Astrocyte (in vitro differentiated cells and primary cell): Measurements from ENCODE around the gene HGFAC. TPM values are rescaled to one million over a fixed set of nuclear protein-coding genes. Genes with fewer than 3 reads are reported as not detected.

Experiments used
- DNase-seq: peaks from one replicate; pipeline ENCODE4 v3.0.0-alpha.2; 2010; ENCODE audit warnings: low read depth
- FAIRE-seq: peaks from 2 replicates; lab custom pipeline; 2011; peaks lifted over from hg19 to GRCh38; lab: Jason Lieb, UNC
- H2AFZ ChIP-seq: 2 replicates; pipeline ENCODE4 v1.6.0; 2012; ENCODE audit warnings: low read depth, low read length, inconsistent platforms
- H3K27ac ChIP-seq: 2 replicates; pipeline ENCODE4 v1.5.1; 2011; ENCODE audit warnings: low read depth, low read length, inconsistent platforms
- H3K27me3 ChIP-seq: 2 replicates; pipeline ENCODE4 v1.6.0; 2011; ENCODE audit warnings: low read length, inconsistent platforms; ENCODE audit not compliant: insufficient read depth
- H3K36me3 ChIP-seq: 2 replicates; pipeline ENCODE4 v1.5.1; 2011; ENCODE audit warnings: low read length, inconsistent platforms; ENCODE audit not compliant: insufficient read depth
- H3K4me1 ChIP-seq: 2 replicates; pipeline ENCODE4 v1.5.1; 2011; ENCODE audit warnings: low read length, inconsistent platforms; ENCODE audit not compliant: insufficient read depth
- H3K4me2 ChIP-seq: 2 replicates; pipeline ENCODE4 v1.6.0; 2012; ENCODE audit warnings: low read length, inconsistent platforms
- H3K4me3 ChIP-seq: 2 replicates; pipeline ENCODE4 v1.5.1; 2011; ENCODE audit warnings: low read depth, mild to moderate bottlenecking, low read length, inconsistent platforms; ENCODE audit not compliant: insufficient read depth
- H3K79me2 ChIP-seq: 2 replicates; pipeline ENCODE4 v1.6.0; 2012; ENCODE audit warnings: mild to moderate bottlenecking, low read length, inconsistent platforms; ENCODE audit not compliant: insufficient read depth
- H3K9ac ChIP-seq: 2 replicates; pipeline ENCODE4 v1.6.0; 2012; ENCODE audit warnings: mild to moderate bottlenecking, low read length, inconsistent platforms
- H3K9me3 ChIP-seq: 2 replicates; pipeline ENCODE4 v1.5.1; 2012; ENCODE audit warnings: low read depth, mild to moderate bottlenecking, low read length, inconsistent platforms; ENCODE audit not compliant: insufficient read depth
- H4K20me1 ChIP-seq: 2 replicates; pipeline ENCODE4 v1.6.0; 2012; ENCODE audit warnings: low read length, inconsistent platforms; ENCODE audit not compliant: insufficient read depth
- H3K27ac Mint-ChIP-seq: one replicate; pipeline ENCODE4 v1.8.0; 2021; ENCODE audit warnings: mild to moderate bottlenecking, mixed read lengths; ENCODE audit not compliant: unreplicated experiment
- H3K27me3 Mint-ChIP-seq: one replicate; pipeline ENCODE4 v1.8.0; 2021; ENCODE audit warnings: low read depth, mixed read lengths; ENCODE audit not compliant: unreplicated experiment
- H3K36me3 Mint-ChIP-seq: one replicate; pipeline ENCODE4 v1.8.0; 2021; ENCODE audit warnings: low read depth, mixed read lengths; ENCODE audit not compliant: unreplicated experiment
- H3K4me1 Mint-ChIP-seq: one replicate; pipeline ENCODE4 v1.8.0; 2021; ENCODE audit warnings: low read depth, mixed read lengths; ENCODE audit not compliant: unreplicated experiment
- H3K4me3 Mint-ChIP-seq: one replicate; pipeline ENCODE4 v1.8.0; 2021; ENCODE audit warnings: mild to moderate bottlenecking, moderate library complexity, mixed read lengths; ENCODE audit not compliant: unreplicated experiment
- H3K9me3 Mint-ChIP-seq: one replicate; pipeline ENCODE4 v1.8.0; 2021; ENCODE audit warnings: mild to moderate bottlenecking, mixed read lengths; ENCODE audit not compliant: unreplicated experiment
- EZH2 ChIP-seq: IDR thresholded peaks from 2 replicates; pipeline ENCODE4 v1.6.1; 2012; ENCODE audit warnings: mild to moderate bottlenecking, low read length, inconsistent platforms; ENCODE audit not compliant: insufficient read depth
- total RNA-seq: library from RNA; stranded (reverse); gene quantifications from 2 replicates; pipeline ENCODE4 v1.2.1, GENCODE V29; 2021
- TF ChIP-seq, protein P1 (sequence below): IDR thresholded peaks from 2 replicates; pipeline ENCODE4 v1.5.1; 2011; ENCODE audit warnings: low read depth, mild to moderate bottlenecking, inconsistent platforms, low read length, moderate library complexity; ENCODE audit not compliant: insufficient read depth

The HGFAC gene
- total RNA-seq, 1 donor from 2014 or later: 0.52 TPM

DNA sequence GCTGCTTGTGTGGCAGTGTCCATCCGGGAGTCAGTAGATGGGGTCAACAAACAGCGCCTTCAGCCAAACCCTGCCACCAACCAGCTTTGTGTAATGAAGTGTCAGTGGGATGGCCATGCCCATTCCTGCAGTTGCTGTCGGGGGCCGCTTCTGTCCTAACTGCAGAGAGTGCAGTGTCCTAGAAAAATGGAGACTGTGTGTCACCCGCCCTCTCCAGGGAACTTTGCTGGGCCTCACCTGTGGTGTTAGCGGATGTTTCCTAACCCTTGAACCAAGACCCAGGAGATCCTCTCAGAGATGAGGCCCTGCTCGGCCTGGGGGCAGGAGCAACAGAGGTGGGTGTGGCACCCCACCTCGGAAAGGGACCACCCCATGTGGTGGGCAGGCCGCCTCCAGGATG lies 35.3 kb upstream of the HGFAC start:
- no peak overlapping the region for H3K27ac Mint-ChIP-seq
- H3K4me3 ChIP-seq: no peak overlapping the region
- H3K27ac ChIP-seq: no peak overlapping the region
- DNase-seq (no peak), FAIRE-seq (no peak)
- no peaks in the 10 kb centered on the region for H3K27me3 ChIP-seq
- H3K36me3 Mint-ChIP-seq: peaks cover 13% of the 10 kb centered on the region
- TF ChIP-seq EZH2: no peak
- TF ChIP-seq, protein P1, sequence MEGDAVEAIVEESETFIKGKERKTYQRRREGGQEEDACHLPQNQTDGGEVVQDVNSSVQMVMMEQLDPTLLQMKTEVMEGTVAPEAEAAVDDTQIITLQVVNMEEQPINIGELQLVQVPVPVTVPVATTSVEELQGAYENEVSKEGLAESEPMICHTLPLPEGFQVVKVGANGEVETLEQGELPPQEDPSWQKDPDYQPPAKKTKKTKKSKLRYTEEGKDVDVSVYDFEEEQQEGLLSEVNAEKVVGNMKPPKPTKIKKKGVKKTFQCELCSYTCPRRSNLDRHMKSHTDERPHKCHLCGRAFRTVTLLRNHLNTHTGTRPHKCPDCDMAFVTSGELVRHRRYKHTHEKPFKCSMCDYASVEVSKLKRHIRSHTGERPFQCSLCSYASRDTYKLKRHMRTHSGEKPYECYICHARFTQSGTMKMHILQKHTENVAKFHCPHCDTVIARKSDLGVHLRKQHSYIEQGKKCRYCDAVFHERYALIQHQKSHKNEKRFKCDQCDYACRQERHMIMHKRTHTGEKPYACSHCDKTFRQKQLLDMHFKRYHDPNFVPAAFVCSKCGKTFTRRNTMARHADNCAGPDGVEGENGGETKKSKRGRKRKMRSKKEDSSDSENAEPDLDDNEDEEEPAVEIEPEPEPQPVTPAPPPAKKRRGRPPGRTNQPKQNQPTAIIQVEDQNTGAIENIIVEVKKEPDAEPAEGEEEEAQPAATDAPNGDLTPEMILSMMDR: no peak
- H3K4me1 Mint-ChIP-seq: peaks cover 11% of the 10 kb centered on the region
- H3K9ac ChIP-seq: no peak overlapping the region
- H3K36me3 ChIP-seq: no peaks in the 10 kb centered on the region
- no peak overlapping the region for H3K4me2 ChIP-seq
- peaks cover 4% of the 10 kb centered on the region for H3K9me3 Mint-ChIP-seq
- peaks cover 8% of the 10 kb centered on the region for H3K79me2 ChIP-seq
- peaks cover 19% of the 10 kb centered on the region for H3K4me1 ChIP-seq
- H2AFZ ChIP-seq: no peak overlapping the region
- peaks cover 57% of the 10 kb centered on the region for H4K20me1 ChIP-seq
- H3K9me3 ChIP-seq: peaks cover 7% of the 10 kb centered on the region
- no peaks in the 10 kb centered on the region for H3K27me3 Mint-ChIP-seq
- no peak overlapping the region for H3K4me3 Mint-ChIP-seq

DNA sequence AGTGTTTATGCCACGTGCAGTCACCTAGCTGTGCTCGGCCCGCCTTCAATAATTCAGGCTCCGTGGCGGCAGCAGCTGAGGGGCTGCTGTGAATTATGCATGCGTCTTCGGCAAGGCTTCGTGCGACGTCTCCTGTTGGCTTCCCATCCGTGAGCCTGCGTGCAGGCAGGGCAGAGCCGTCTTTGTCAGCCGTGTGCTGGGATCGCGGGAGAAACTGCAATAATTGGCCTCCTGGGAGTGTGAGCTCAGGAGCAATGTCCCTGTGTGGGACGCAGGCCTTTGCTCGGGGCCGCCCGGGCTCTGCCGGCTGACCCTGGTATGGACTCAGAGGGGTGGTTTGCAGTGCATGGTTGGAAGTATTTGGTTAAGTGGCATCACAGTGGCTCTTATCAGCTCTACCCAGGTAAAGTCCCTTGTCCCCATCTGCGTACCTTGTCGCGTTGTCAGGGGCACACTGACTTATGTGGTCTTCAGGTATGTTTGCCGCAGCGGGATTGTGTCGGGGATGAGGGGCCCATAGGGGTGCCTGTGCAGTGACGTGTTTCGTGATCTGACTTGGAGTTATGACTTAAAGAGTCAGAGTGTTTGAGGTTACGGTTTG lies 34.5 kb upstream of the HGFAC start:
- Histone ChIP-seq H2AFZ (no peak overlapping the region), H3K79me2 (peaks cover 8% of the 10 kb centered on the region), H3K4me1 (peaks cover 11% of the 10 kb centered on the region), H3K27me3 (no peaks in the 10 kb centered on the region), H3K36me3 (no peaks in the 10 kb centered on the region), H3K9me3 (peaks cover 7% of the 10 kb centered on the region), H3K9ac (no peak overlapping the region), H3K4me3 (no peak overlapping the region), H3K27ac (no peak overlapping the region), H3K4me2 (no peak overlapping the region), H4K20me1 (peaks cover 59% of the 10 kb centered on the region)
- Mint-ChIP-seq H3K9me3 (peaks cover 4% of the 10 kb centered on the region), H3K4me1 (peaks cover 10% of the 10 kb centered on the region), H3K4me3 (no peak overlapping the region), H3K36me3 (peaks cover 13% of the 10 kb centered on the region), H3K27me3 (no peaks in the 10 kb centered on the region), H3K27ac (no peak overlapping the region)
- DNase-seq: no peak
- TF ChIP-seq, protein P1: no peak
- TF ChIP-seq EZH2: no peak
- no peak for FAIRE-seq

- DNase-seq: no peak
- H3K4me3 Mint-ChIP-seq: no peak overlapping the region
- Histone ChIP-seq H3K79me2 (peaks cover 9% of the 10 kb centered on the region), H3K4me3 (no peak overlapping the region), H2AFZ (no peak overlapping the region), H3K9me3 (peaks cover 7% of the 10 kb centered on the region), H3K27ac (no peak overlapping the region), H3K4me2 (no peak overlapping the region), H3K36me3 (no peaks in the 10 kb centered on the region), H3K27me3 (no peaks in the 10 kb centered on the region), H3K4me1 (peaks cover 2% of the 10 kb centered on the region), H3K9ac (no peak overlapping the region), H4K20me1 (peaks cover 60% of the 10 kb centered on the region)
- peaks cover 1% of the 10 kb centered on the region for H3K4me1 Mint-ChIP-seq
- H3K36me3 Mint-ChIP-seq: peaks cover 13% of the 10 kb centered on the region
- peaks cover 4% of the 10 kb centered on the region for H3K9me3 Mint-ChIP-seq
- H3K27me3 Mint-ChIP-seq: no peaks in the 10 kb centered on the region
- FAIRE-seq: no peak
- H3K27ac Mint-ChIP-seq: no peak overlapping the region
- TF ChIP-seq, protein P1: no peak
- TF ChIP-seq EZH2: no peak
Observed at GRCh38 chr4:3407930-3408792, 33.6 kb upstream of the HGFAC start.
